Liver (tissue), 3 donors: ENCODE results near the gene MPPED2.

ENCODE experiments used
- CTCF ChIP-seq: fragments of 150-350 bp; IDR thresholded peaks from 2 replicates; pipeline ENCODE4 v1.5.1; 2017; ENCODE audit warnings: improper control_type of control experiment, low read depth, low read length; ENCODE audit not compliant: missing input control
- EGR1 ChIP-seq, 2 donors: IDR thresholded peaks; 2 replicates each; pipeline ENCODE4 v1.6.1; 2016 to 2018; ENCODE audit warnings: antibody characterized with exemption in 2 of 2, low read depth in 2 of 2
- NR2F2 ChIP-seq: IDR thresholded peaks from 2 replicates; pipeline ENCODE4 v1.6.1; 2016; ENCODE audit warnings: antibody characterized with exemption
- RAD21 ChIP-seq, 2 donors: IDR thresholded peaks; 2 replicates each; pipeline ENCODE4 v1.6.1; 2016; ENCODE audit warnings: antibody characterized with exemption in 2 of 2, mild to moderate bottlenecking in 2 of 2
- SP1 ChIP-seq: IDR thresholded peaks from 2 replicates; pipeline ENCODE4 v1.6.1; 2018; ENCODE audit warnings: antibody characterized with exemption, mild to moderate bottlenecking
- TAF1 ChIP-seq: conservative IDR thresholded peaks from 2 replicates; pipeline ENCODE4 v1.6.1; 2016; ENCODE audit warnings: antibody characterized with exemption, mild to moderate bottlenecking
- TF ChIP-seq, protein P1 (sequence below): IDR thresholded peaks from 2 replicates; pipeline ENCODE4 v1.6.1; 2016; ENCODE audit warnings: antibody characterized with exemption, mild to moderate bottlenecking
- donor health status: healthy.
- donor health status: healthy.

DNA sequence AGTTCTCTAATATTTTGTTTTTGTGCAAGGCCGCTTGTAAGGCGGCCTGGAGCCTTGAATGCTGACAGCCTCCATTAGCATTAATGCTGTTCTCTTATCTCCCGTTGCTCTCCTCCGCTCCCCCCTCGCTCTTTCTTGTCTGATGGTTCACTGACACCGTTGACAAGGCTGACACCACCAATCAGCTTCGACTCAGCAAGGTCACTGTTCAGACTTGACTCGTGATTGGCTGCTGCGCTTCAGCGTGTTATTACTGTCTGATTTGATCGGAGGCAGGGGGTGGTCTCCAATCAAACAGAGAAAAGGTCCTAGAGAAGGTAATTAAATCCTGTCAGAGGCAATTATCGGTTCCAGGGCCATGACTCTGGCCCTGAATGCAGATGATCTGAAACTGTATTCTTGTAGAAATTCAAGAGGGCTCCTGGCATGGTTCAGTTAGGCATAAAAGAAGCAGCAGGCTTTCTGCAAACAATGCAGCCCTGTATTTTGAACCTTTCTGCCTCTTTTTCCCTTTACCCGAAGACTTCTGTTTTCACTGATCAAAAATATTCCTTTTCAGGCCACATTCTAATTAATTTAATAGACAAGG, 49.3 kb upstream of the MPPED2 start:
- TF ChIP-seq CTCF = no peak
- TF ChIP-seq, protein P1, sequence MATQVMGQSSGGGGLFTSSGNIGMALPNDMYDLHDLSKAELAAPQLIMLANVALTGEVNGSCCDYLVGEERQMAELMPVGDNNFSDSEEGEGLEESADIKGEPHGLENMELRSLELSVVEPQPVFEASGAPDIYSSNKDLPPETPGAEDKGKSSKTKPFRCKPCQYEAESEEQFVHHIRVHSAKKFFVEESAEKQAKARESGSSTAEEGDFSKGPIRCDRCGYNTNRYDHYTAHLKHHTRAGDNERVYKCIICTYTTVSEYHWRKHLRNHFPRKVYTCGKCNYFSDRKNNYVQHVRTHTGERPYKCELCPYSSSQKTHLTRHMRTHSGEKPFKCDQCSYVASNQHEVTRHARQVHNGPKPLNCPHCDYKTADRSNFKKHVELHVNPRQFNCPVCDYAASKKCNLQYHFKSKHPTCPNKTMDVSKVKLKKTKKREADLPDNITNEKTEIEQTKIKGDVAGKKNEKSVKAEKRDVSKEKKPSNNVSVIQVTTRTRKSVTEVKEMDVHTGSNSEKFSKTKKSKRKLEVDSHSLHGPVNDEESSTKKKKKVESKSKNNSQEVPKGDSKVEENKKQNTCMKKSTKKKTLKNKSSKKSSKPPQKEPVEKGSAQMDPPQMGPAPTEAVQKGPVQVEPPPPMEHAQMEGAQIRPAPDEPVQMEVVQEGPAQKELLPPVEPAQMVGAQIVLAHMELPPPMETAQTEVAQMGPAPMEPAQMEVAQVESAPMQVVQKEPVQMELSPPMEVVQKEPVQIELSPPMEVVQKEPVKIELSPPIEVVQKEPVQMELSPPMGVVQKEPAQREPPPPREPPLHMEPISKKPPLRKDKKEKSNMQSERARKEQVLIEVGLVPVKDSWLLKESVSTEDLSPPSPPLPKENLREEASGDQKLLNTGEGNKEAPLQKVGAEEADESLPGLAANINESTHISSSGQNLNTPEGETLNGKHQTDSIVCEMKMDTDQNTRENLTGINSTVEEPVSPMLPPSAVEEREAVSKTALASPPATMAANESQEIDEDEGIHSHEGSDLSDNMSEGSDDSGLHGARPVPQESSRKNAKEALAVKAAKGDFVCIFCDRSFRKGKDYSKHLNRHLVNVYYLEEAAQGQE = no peak
- no peak for TF ChIP-seq SP1
- TF ChIP-seq EGR1 (IDR thresholded peaks at IDR 0.05; ENCODE audit: low read depth in 2 of 2) = no peak
- TF ChIP-seq RAD21 (IDR thresholded peaks at IDR 0.05) = no peak
- TF ChIP-seq NR2F2 = no peak
- no peak for TF ChIP-seq TAF1
